ENCODE measurements around the gene SLC16A2.

GRCh38 chrX:74446876-74447275 lies 25.6 kb downstream of the SLC16A2 start:
- TF ChIP-seq NFRKB (IDR thresholded peaks at IDR 0.05) = no peak
- TF ChIP-seq LEF1 (IDR thresholded peaks at IDR 0.05; ENCODE audit: borderline replicate concordance) = no peak
- no peak for TF ChIP-seq FOXM1 (IDR thresholded peaks at IDR 0.05; ENCODE audit: borderline replicate concordance)
- TF ChIP-seq, protein P1, sequence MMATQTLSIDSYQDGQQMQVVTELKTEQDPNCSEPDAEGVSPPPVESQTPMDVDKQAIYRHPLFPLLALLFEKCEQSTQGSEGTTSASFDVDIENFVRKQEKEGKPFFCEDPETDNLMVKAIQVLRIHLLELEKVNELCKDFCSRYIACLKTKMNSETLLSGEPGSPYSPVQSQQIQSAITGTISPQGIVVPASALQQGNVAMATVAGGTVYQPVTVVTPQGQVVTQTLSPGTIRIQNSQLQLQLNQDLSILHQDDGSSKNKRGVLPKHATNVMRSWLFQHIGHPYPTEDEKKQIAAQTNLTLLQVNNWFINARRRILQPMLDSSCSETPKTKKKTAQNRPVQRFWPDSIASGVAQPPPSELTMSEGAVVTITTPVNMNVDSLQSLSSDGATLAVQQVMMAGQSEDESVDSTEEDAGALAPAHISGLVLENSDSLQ (IDR thresholded peaks at IDR 0.05) = no peak
- TF ChIP-seq BHLHE40 (IDR thresholded peaks at IDR 0.05; ENCODE audit: borderline replicate concordance) = no peak
- TF ChIP-seq SUZ12 (IDR thresholded peaks at IDR 0.05) = no peak
- TF ChIP-seq SP1 (IDR thresholded peaks at IDR 0.05) = no peak
- no peak for TF ChIP-seq FOXA1 (IDR thresholded peaks at IDR 0.05)
- no peak for TF ChIP-seq CTBP1 (IDR thresholded peaks at IDR 0.05; ENCODE audit: borderline replicate concordance)
- no peak for TF ChIP-seq TARDBP (IDR thresholded peaks at IDR 0.05)
- no peak for TF ChIP-seq FOXK2 (IDR thresholded peaks at IDR 0.05)
- TF ChIP-seq HDGF (IDR thresholded peaks at IDR 0.05; ENCODE audit: borderline replicate concordance) = no peak

Data from HEK293T (cell line).